Lung (tissue), 16 donors: Measurements from ENCODE around the gene CCDC184. TPM values are rescaled to one million over a fixed set of nuclear protein-coding genes. Genes with fewer than 3 reads are reported as not detected.

Source experiments
- ATAC-seq: fragments of 200-7000 bp; cut with Tn5 transposase; one replicate; pipeline ENCODE4 v1.9.1; 2020; ENCODE audit warnings: moderate number of reproducible peaks; ENCODE audit not compliant: insufficient read depth, low FRiP score
- DNase-seq, 3 donors: peaks; one replicate each; pipeline ENCODE4 v3.0.0-alpha.2; 2013 to 2017
- H3K27ac ChIP-seq, 2 donors: one replicate each; pipeline ENCODE4 v1.5.1; 2013; ENCODE audit warnings: mild to moderate bottlenecking in 2 of 2, moderate library complexity in 2 of 2, control low read depth in 1 of 2, inconsistent platforms in 1 of 2, low read depth in 1 of 2, low read length in 1 of 2
- H3K27me3 ChIP-seq, 3 donors: one replicate each; pipeline ENCODE4 v1.5.1; 2013; ENCODE audit warnings: low read length in 2 of 3; ENCODE audit not compliant: control insufficient read depth in 3 of 3, insufficient read depth in 3 of 3
- H3K36me3 ChIP-seq, 4 donors: one replicate each; pipeline ENCODE4 v1.5.1; 2013; ENCODE audit warnings: low read length in 4 of 4, mild to moderate bottlenecking in 1 of 4, moderate library complexity in 1 of 4; ENCODE audit not compliant: control insufficient read depth in 4 of 4, insufficient read depth in 4 of 4
- H3K4me1 ChIP-seq, 5 donors: one replicate each; pipeline ENCODE4 v1.5.1; 2013; ENCODE audit warnings: low read length in 5 of 5, mild to moderate bottlenecking in 2 of 5, moderate library complexity in 1 of 5; ENCODE audit not compliant: control insufficient read depth in 5 of 5, insufficient read depth in 5 of 5
- H3K4me3 ChIP-seq: one replicate; pipeline ENCODE4 v1.5.1; 2013; ENCODE audit warnings: mild to moderate bottlenecking, control low read depth, moderate library complexity
- H3K9ac ChIP-seq, 2 donors: one replicate each; pipeline ENCODE4 v1.5.1; 2013; ENCODE audit warnings: low read length in 2 of 2, control low read depth in 1 of 2; ENCODE audit not compliant: insufficient read depth in 1 of 2
- H3K9me3 ChIP-seq, 4 donors: one replicate each; pipeline ENCODE4 v1.5.1; 2013; ENCODE audit warnings: low read length in 3 of 4, mild to moderate bottlenecking in 1 of 4, moderate library complexity in 1 of 4; ENCODE audit not compliant: control insufficient read depth in 4 of 4, insufficient read depth in 3 of 4
- WGBS, 2 donors: extraction: QIAGEN DNeasy Blood & Tissue Kit; methylation state at CpG; one replicate each; pipeline ENCODE4 v1.1.7; 2013; 5-methylcytosine and 5-hydroxymethylcytosine counted together
- long read RNA-seq, 5 donors: transcript quantifications; one replicate each; lab custom pipeline, GENCODE V29; 2026
- polyA plus RNA-seq, 2 donors: library from polyadenylated mRNA; stranded (reverse); fragments of 200-250 nt; gene quantifications; one replicate each; pipeline ENCODE4 v1.2.1, GENCODE V29; 2013
- total RNA-seq, 2 donors: library from RNA; depleted of rRNA in 1 of 2; stranded (reverse); fragments of >200 nt in 1 of 2; gene quantifications; one replicate each; pipeline ENCODE4 v1.2.1, GENCODE V29; 2014 to 2021
- TF ChIP-seq, protein P1 (sequence below): IDR thresholded peaks from 2 replicates; pipeline ENCODE4 v1.5.1; 2012; ENCODE audit warnings: mild to moderate bottlenecking; ENCODE audit errors: control extremely low read depth, extremely low read depth
- donor health status: control.
- donor health status: control.
- donor health status: Bipolar disorder and iron deficiency.
- donor health status: healthy.
- donor health status: DM: yes; HTN: yes; CAD: no.

CCDC184 gene
- 1 to 10 TPM in 1 of 2 donors, under 1 TPM in 1; 0.51 to 3.0 TPM for total RNA-seq
- polyA plus RNA-seq: 1 to 10 TPM in 1 of 2 donors, under 1 TPM in 1; 0.63 to 1.4 TPM
- long read RNA-seq, donor 1: 0 reads
- long read RNA-seq, donor 2: 0 reads
- long read RNA-seq, donor 3: 0 reads
- long read RNA-seq, donor 4, partial matches to known transcripts: 0 of 2 reads
- long read RNA-seq, donor 4, other reads (novel, unspliced or antisense): 0 of 2 reads
- long read RNA-seq, donor 5: 0 reads

- Histone ChIP-seq H3K4me1 (peaks cover 0 to 10% (median 5%) of the 10 kb centered on the region in 5 donors), H3K4me3 (peak within 1 kb of the TSS; percentile 52), H3K27me3 (peaks cover 0 to 67% (median 55%) of the 10 kb centered on the region in 3 donors), H3K36me3 (no peaks in the 10 kb centered on the region), H3K27ac (no peak within 1 kb of the TSS), H3K9ac (no peak within 1 kb of the TSS), H3K9me3 (no peaks in the 10 kb centered on the region)
- TF ChIP-seq, protein P1, sequence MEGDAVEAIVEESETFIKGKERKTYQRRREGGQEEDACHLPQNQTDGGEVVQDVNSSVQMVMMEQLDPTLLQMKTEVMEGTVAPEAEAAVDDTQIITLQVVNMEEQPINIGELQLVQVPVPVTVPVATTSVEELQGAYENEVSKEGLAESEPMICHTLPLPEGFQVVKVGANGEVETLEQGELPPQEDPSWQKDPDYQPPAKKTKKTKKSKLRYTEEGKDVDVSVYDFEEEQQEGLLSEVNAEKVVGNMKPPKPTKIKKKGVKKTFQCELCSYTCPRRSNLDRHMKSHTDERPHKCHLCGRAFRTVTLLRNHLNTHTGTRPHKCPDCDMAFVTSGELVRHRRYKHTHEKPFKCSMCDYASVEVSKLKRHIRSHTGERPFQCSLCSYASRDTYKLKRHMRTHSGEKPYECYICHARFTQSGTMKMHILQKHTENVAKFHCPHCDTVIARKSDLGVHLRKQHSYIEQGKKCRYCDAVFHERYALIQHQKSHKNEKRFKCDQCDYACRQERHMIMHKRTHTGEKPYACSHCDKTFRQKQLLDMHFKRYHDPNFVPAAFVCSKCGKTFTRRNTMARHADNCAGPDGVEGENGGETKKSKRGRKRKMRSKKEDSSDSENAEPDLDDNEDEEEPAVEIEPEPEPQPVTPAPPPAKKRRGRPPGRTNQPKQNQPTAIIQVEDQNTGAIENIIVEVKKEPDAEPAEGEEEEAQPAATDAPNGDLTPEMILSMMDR: no peak
- DNase-seq (peak; percentile 73 to 85 (median 84)), ATAC-seq (peak; percentile 75)
- WGBS, 2 donors: 0 to 1% methylated on average over 58 to 61 of the region's 61 CpGs
These were observed at the start of gene CCDC184 for GRCh38 chr12:48183091-48183875. TSS of gene CCDC184 (plus strand) at chr12:48183644. CDS start at chr12:48184123, 479 bp downstream.

DNA sequence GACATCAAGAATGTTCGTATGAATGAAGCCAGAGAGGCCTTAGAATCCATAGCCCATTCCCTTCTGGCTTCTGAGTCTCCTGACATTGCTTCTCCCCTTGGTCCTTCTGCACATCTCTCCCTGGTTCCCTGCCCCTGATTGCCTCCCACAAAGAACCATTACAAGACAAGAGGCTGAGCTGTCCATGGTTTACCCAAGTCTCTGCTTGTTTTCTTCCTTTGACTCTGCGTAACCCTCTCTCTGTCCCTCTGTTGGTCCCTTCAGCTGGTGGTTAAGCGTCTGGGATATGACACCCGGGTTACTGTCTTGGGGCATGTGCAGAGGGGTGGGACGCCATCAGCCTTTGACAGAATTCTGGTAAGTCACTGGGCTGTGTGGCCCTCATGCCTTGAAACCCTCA lies 48.4 kb upstream of the CCDC184 start:
- ATAC-seq: no peak
- WGBS, 2 donors: 95% methylated on average over 5 of the region's 5 CpGs
- Histone ChIP-seq H3K36me3 (peaks cover 10 to 65% (median 37%) of the 10 kb centered on the region in 4 donors), H3K27me3 (no peaks in the 10 kb centered on the region), H3K9ac (no peak overlapping the region), H3K27ac (no peak overlapping the region), H3K4me3 (no peak overlapping the region), H3K9me3 (no peaks in the 10 kb centered on the region), H3K4me1 (peaks cover 0 to 13% (median 0%) of the 10 kb centered on the region in 5 donors)
- DNase-seq: no peak
- TF ChIP-seq, protein P1: no peak

DNA sequence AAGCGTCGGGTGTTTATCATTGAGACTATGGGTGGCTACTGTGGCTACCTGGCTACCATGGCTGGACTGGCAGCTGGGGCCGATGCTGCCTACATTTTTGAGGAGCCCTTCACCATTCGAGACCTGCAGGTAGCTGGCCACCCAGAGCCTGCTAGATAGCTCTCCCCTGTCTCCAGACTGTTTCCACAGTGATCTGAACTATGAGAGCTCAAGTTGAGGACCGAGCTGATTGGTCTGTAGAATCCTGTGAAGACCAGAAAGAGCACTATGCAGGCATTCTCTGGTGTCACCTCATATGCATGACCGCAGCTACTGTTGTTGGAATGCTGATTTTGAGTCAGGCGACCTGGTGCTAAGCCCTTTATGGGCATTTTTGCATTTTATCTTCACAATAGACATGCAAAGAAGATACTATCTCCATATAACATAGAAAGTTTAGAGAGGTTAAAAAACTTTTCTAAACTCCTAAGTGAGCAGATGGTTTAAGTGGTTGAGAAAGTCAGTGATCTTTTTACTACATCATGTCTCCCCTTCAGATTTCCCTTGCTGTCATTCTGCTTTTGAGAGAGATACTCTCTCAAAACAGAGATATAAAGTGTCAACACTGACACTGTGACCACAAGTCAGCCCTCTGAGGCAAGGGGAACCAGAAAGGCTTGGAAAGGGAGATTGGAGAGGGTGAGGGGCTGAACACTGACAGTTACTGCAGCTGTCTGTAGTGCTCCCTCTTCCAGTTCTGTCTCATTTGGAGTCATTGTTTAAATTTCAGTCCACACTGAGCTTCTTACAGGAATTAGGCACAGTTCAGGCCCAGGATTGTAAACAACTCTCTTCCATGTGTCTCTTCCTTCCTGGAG lies 40.4 kb upstream of the CCDC184 start:
- Histone ChIP-seq H3K27ac (no peak overlapping the region), H3K4me3 (no peak overlapping the region), H3K36me3 (peaks cover 32 to 51% (median 39%) of the 10 kb centered on the region in 4 donors), H3K9ac (no peak overlapping the region), H3K9me3 (no peaks in the 10 kb centered on the region), H3K4me1 (peaks cover 0 to 5% (median 0%) of the 10 kb centered on the region in 5 donors), H3K27me3 (no peaks in the 10 kb centered on the region)
- TF ChIP-seq, protein P1: no peak
- DNase-seq (no peak), ATAC-seq (no peak)
- WGBS, 2 donors: 91 to 92% methylated on average over 7 of the region's 7 CpGs
